HG03060 (cell line): ENCODE results near the gene SLC4A7.
A peak's percentile ranks its signal among the peaks of the same experiment; 100 is the strongest.

Experiments
- ATAC-seq: cut with Tn5 transposase; IDR thresholded peaks from one replicate; pipeline ENCODE4 v1.9.1; 2021; ENCODE audit warnings: low read depth, moderate number of reproducible peaks; ENCODE audit not compliant: unreplicated experiment

The SLC4A7 gene

DNA sequence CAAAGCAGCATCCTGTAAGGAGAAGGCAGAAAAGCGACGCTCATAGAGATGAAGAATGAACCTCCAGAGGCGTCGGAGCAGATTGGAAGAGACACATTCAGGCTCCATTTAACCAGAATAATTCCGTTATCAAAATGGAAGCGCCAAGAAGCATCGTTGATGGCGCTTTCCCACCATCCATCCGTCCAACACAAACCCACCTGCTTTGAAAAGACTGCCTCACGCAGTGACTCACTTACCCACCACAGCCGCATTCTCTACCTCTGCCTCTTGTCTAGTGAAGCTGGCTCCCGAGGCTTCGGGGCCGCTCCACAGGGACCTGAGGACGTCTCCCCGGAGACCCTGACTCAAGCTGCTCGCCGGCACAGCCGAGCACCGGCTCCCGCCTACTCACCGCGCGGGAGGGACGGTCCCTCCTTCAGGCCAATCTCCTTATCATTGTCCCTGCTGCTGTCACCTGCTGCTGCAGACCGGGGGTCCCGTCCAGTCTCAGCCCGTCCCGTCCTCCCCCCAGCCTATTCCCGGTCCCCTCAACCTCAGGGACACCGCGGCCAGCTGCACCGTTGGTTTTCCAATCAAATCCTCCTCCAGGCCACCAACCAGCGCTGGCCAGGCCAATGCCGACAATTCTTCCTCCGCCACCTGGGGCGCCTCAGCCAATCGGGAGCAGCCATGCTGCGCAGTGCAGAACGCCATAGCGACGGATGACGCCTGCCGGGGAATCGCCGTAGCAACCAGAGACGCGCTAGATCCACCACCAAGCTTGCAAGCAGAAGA, 115.2 kb downstream of the SLC4A7 start, which contains the start of gene NEK10:
Gene NEK10 (minus strand): TSS at position 553 of the 777 bp plus-strand sequence. CDS start 16,501 bp downstream, outside the sequence.
- ATAC-seq, result peak; percentile 100

DNA sequence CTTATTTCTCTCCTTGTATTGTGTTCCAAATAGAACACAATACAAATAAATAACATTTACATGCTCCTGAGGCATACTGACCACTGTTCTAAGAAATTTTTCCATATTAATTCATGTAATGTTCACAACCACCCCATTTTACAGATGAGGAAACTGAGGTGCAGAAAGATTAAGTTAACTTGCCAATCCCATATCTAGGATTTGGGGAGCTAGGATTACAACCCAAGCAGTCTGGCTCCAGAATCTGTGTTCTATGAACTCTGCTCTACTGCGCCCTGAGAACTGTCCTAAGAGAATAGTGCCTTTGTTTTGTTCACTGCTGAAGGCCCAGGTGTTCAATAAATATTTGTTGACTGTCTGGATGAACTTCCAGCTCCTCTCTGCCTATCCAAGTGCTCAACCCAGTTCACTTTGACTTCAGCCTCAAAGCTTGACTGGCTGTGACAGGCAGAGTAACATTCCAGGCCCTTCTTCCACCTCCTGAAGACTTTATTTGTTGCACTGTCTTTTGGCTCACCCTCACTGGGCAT, 118.1 kb downstream of the SLC4A7 start:
- no peak for ATAC-seq

DNA sequence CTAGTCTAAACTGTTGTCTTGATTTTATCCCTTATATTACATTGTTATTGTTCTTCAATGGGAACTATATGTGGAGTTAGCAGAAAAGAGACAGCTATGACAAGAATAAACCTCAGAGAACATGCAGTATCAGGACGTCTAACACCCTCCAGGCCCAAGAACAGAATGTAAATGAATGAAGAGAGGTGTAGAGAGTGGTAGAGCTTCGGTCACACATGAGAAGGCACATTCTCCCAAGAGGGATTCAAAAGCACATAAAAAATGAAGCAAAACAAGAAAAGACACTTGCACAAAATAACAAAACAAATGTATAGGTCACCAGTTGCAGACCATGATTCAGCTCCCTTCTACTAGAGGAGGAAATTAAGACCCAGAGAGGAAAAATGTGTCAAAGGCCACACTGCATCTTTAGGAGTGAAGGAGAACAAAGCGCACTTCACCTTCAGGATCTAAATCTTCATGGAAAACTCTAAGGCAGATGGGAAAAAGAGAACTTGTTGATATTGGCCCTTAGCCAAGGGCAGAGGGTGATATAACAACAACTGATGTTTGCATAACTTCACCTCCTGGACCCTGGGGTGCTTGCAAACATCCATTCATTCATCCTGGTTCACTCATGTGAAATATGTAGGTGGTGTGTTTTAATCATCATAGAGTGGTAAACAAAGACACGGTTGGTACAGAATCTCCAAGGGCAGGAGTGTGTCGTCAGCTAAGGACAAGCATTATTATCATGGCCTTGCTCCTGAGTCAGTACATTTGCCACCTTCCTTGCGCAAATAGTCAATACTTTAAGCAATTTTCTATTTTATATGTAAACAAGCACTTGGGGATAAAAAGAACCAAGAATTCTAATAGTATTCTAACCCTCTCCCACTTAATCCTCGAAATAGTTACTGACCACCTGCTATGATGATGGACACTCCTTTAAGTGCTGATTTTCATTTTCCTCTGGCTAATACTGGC, 123.8 kb downstream of the SLC4A7 start:
- ATAC-seq, result peak; percentile 49

DNA sequence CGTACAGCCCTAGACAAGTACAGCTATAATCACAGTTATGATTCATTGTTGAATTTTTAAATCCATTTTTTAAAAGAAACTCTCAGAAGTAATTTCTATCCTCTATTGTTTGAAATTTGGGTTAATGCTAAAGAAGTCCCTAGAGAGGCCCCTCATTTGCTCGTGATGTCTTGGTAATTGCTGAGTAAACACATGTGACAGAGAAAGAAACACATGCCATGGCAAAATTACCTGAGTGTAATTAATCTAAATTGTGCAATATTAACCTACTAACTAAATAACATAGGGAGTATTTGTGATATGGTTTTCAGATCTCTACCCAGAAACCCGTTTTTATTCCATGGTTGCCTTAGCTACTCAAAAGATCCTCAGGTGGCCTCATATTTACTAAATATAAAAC, 125.8 kb downstream of the SLC4A7 start:
- ATAC-seq, result no peak

DNA sequence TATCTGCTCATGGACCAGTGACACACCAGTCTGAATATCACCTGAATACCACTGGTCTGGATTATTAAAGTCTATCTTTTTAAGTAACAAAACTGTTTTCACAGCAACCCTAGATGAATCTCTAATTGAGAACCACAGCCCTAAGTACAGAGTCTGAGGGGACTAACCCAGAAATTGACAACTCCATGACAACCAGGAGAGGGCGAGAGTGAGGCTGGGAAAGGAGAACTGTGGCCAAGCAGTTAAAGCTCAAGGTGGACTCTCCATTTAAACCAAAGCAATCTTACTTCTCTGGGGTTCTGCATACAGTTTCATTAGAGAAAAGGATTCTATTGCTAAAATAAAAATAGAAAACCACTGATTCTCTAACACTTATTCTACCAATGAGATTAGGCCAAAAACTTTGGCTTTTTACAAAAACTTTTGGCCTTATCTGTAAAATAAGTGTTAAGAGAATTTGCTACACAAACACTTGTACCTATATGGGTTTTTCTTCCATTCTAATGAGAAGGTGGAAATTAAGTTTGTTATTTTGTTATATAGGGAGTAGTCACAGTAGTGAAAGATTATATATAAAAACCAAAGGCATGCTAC, 126.4 kb downstream of the SLC4A7 start:
- peak; percentile 64 for ATAC-seq

DNA sequence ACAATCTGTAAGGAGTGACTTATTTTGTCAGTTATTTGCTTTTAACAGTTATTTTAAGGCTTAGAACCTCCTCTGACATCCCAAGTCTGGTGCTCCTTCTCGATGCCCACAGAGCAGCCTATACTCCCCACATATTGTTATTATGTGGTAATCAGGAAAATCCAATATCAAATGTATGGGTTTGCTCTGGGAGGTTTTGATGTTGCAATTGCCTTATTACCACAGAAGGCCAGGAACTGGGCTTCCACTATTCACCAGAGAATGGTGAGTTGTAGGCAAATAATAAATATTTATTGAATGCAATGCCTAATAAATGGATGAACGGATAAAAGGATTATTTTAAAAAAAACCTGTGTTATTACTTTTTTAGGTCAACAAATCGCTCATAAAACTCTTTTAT, 127.2 kb downstream of the SLC4A7 start:
- ATAC-seq, result no peak

DNA sequence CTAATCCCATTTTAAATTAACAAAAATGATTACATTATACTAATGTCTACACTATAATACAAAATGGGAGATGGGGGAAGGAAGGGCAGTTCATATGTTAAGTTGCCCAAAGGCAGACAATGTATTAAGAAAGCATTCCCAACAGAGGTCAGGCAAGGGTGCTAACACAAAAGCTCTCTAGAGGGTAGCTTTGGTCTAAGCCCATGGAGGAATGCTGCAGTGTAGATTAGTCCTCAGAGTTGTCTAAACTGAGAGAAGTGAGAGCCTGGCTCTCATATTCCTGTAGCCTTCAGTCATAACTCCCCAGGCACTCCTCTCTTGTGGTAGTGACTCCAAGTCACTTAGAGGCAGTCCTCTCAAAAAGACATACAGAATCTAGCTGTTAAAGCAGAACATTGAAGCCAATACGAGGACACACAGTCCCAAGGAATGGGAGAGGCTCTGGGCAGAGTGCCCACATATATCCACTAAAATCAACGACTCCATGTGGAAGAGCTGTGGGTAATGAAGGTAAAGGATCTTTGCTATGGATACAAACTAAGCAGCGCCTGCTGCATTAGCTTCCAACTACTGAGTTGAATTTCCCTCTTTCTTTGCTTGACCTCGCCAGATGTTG, 129.5 kb downstream of the SLC4A7 start:
- ATAC-seq, result no peak

DNA sequence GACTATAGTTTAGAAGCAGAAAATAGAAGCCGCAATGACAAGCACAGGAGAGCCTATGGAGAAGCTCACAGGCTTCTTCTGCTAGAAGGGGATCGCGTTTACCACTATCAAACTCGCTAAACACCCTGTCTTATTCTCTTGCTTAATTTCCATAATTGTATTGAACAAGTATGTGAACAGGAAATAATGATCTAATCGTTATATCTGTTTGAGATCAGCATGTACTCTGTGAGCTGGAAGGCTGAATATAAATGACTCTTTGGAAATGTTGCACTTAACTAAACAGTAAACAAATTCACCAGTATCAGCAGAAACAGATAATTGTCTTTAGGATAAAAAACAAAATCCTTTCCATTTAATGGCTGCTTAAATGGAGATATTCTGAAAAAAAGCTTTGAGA, 130.0 kb downstream of the SLC4A7 start:
- no peak for ATAC-seq

DNA sequence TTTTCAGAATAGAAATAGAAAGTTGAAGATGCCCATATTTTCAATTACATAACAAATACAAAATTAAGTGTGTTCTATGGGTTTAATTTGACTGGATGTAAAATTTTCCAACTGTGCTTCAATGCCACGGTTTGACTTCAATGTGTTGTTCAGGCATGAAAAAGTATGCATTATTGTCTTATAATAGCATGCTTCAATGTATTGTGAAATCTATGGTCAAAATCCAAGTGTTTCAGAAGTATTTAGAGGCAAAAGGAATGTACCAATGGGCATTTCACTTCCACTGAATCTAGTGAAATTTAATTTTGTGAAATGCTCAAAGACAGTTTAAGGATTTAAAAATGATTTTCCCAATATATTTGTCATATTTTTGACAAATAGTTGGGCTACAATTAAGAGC, 131.0 kb downstream of the SLC4A7 start:
- no peak for ATAC-seq

DNA sequence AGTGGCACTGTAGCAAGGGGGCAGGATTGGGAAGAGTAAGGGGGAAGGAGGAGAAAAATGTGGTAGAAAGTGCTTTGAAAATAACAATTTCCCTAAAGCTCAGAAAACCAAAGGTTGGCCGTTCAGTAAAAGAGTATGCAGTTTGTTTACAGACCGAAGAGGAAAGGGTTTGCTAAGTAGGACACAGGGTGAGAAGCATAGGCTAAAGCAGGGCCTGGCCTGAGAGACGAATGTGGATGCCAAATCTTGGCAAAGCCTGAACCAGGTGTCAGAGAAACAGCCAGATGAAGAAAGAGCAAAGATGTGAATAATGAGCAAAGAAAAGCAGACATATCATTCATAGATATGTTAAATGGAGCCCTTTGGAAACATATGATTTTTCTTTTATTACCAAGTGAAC, 132.1 kb downstream of the SLC4A7 start:
- no peak for ATAC-seq

DNA sequence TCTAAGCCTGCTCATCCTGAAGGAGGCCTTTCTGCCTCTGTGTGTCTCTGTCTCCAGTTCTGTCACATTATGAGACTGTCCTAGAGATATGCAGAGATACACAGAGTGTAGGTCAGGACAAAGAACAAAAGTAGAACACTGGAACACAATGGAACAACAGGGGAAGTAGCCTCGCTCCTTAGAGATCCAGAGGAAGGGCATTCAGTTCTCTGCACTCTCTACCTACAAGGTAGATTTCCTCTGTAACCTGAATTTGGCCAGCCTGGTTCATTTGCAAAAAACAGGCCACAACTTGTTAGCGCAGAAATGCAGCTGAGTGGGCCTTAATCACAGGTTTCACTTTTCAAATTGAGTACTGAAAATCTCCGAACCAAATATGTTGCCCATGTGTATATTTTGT, 134.4 kb downstream of the SLC4A7 start:
- ATAC-seq, result no peak

DNA sequence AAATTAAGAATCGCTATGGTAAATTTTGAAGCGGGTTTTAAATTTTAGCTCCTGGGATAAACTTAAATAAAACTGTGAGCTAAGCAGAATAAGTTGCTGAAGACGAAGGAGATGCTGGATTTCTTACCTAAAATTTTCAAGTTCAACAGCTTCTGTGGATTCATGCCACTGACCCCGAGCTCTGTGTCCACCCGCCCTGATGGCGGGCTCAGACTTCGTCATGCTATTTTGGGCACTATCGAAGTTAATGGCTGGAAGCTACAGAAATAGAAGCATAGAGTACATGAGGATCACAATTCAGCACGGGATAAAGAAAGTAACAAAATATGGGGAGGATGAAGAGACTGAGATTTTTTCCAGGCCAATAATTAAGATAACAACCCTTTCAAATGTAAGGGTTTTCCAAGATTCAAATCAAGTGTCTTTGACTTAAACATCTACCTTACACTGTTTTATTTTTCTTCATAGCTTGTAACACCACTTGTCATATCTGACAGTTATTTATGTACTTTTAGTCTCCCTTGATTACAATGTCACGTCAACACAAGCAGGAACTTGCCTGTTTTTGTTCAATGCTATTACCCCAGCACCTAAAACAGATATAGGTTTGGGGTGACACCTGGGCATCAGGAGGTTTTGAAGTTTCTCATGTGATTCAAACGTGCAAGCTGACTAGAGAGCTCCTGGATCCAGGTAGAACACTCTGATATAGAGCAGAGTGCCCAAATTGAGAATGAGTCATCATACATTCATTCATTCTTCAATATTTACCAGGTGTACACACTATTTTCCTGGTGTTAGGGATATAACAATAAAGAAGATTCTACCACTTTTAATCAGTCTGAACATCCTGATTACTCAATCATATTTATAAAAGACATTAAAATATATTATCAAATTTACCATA, 138.0 kb downstream of the SLC4A7 start:
- no peak for ATAC-seq

DNA sequence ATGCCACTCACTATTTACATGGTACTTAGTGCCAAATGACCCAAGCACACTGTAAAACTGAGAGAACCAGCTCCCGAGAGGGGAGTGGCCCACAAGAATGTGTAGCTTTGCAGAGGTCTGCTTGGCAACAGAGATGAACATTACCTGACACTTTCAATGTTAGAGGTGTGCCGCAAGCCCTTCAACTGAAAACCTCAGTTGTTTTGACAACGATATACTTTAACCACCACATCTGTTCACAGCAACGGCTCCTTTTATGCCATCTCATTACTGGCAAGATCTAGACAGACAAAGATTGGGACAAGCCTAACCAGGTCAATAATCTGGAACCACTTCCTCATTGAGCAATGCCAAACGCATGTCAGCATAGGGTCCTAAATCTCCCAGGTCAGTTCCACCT, 138.7 kb downstream of the SLC4A7 start:
- no peak for ATAC-seq

DNA sequence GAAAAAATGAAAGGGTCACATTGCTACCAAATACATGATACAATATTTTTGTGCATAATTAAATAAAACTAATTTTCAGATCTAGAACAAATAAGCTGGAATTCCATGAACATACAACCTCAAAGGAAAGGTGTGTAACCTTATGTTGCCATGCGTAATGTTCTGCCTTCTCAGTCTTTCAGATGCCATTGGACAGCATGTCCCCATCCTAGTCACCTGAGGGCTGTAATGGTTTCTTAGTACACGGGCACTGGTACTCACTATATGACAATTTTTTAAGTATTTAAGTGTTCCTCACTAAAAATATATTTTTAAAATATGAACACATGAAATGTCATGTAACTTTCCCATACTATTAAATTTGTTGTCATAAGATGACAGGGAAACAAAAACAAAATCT, 139.1 kb downstream of the SLC4A7 start:
- ATAC-seq, result no peak

DNA sequence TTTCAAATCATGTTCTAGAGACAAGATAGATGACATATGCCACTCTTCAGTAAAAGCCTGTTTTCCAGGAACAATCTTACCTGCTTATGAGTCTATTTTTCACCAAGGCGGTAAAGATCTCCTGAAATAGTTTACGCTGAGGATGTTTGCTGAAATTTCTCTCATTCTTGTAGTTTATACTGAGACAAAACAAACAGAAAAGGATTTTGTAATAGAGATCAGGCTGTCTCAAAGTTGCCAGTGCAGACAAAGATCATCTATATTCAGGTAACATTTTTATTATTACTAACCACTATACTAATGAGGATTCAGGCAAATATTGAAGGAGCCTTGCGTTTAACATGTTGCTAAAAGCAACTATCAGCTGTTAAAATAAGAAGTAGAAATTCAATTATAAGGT, 140.0 kb downstream of the SLC4A7 start:
- ATAC-seq, result no peak

DNA sequence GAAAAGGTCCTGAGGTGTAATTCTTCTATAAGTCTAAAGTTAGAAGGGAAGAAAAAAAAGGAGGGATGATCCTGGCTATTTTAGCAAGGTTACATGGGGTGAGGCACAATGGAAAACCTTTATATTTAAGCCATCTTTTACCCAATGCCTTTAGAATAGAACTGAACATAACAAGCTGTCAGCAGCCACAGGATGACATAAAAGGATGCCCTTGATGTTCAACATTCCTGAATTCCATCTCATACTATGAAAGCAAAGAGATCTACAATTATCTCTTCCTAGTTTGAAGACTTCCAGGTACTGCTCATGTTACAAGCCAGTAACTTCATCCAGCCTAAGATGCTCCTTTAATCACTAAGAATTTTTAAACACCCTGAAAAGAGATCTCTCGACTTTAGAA, 141.9 kb downstream of the SLC4A7 start:
- ATAC-seq, result no peak

DNA sequence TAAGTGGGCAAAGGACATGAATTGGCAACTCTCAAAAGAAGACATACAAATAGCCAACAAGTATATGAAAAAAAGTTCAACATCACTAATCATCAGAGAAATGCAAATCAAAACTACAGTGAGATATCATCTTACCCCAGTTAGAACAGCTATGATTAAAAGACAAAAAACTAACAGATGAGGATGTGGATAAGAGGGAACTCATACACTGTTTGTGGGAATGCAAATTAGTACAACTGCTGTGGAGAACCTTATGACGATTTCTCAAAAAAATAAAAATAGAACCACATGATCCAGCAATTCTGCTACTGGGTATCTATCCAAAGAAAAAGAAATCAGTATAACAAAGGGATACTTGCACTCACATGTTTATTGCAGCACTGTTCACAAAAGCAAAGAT, 143.7 kb downstream of the SLC4A7 start:
- peak; percentile 89 for ATAC-seq

DNA sequence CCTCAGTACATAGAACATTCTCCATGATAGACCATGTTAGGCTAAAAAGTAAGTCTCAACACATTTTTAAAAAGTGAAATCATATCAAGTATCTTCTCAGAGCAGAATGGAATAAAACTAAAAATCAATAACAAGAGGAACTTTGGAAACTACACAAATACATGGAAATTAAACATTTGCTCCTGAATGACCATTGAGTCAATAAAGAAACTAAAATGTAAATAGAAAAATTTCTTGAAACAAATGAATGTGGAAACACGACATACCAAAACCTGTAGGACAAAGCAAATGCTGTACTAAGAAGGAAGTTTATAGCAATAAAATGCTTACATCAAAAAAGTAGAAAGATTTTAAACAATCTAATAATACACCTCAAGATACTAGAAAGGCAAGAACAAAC, 148.6 kb downstream of the SLC4A7 start:
- ATAC-seq, result no peak

DNA sequence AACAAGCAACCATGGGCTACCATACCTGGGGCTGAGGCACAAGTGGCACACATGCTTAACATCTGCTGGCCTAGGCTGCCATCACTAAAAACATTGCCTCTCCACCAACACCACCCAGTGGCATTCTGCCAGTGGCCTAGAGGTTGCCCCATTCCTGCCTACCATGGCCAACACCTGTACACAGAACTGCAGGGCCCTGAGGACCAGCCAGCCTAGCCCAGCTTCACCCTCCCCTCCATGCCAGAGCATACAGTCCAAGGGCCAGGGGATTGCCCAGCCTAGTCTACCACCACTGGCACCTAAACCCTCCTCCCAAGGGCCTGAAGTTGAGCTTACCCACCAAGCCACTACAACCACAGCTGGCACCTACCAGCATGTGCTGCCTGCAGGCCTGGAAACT, 150.3 kb downstream of the SLC4A7 start:
- no peak for ATAC-seq
